GM12878 (cell line): ENCODE data around the gene TMEM50B. TPM values are rescaled to one million over a fixed set of nuclear protein-coding genes. Genes with fewer than 3 reads are reported as not detected.

Experiments used
- HSF1 ChIP-seq: fragments of 150-350 bp; IDR thresholded peaks from 2 replicates; pipeline ENCODE4 v1.6.1; 2014; ENCODE audit warnings: mild to moderate bottlenecking, low read depth, low read length
- NFYB ChIP-seq: IDR thresholded peaks from 2 replicates; pipeline ENCODE4 v1.6.1; 2011; ENCODE audit warnings: low read depth, mild to moderate bottlenecking, low read length, improper control_type of control experiment, moderate library complexity; ENCODE audit not compliant: insufficient read depth
- POLR2AphosphoS2 ChIP-seq: IDR thresholded peaks from 2 replicates; pipeline ENCODE4 v1.6.1; 2011; ENCODE audit warnings: low read depth, mild to moderate bottlenecking, low read length, improper control_type of control experiment, moderate library complexity
- RB1 ChIP-seq: fragments of 450-650 bp; formaldehyde crosslinking; IDR thresholded peaks from 2 replicates; pipeline ENCODE4 v1.6.1; 2017; ENCODE audit warnings: mild to moderate bottlenecking, borderline replicate concordance
- RFX5 ChIP-seq: IDR thresholded peaks from 2 replicates; pipeline ENCODE4 v1.6.1; 2011; ENCODE audit warnings: low read depth, low read length, improper control_type of control experiment
- SP1 ChIP-seq: IDR thresholded peaks from one replicate; pipeline ENCODE4 v1.6.1; 2011; ENCODE audit warnings: low read depth, low read length
- STAT1 ChIP-seq: fragments of 450-650 bp; conservative IDR thresholded peaks from 2 replicates; pipeline ENCODE4 v1.6.1; 2014; ENCODE audit warnings: antibody characterized with exemption, mild to moderate bottlenecking
- ZBTB11 ChIP-seq: fragments of 450-650 bp; formaldehyde crosslinking; IDR thresholded peaks from 2 replicates; pipeline ENCODE4 v1.5.0; 2022; ENCODE audit warnings: mild to moderate bottlenecking, missing genetic modification characterization
- polyA plus RNA-seq, 11 experiments: library from polyadenylated mRNA; depleted of rRNA in 4 of 11; unstranded in 6 of 11; stranded (reverse) in 5 of 11; fragments of >200 nt; fragmentation: Nextera tagmentation in 4 of 11; fragmentation: Illumina TruSeq in 1 of 11; extraction: Ambion mirVana in 4 of 11; extraction: Trizol in 1 of 11; gene quantifications; 1 replicate in 1 of 11; 2 replicates in 10 of 11; pipeline versions ENCODE4 v1.2.1 to v1.2.3, GENCODE V29; 2011 to 2016; ENCODE audit warnings: inconsistent platforms in 2 of 11, missing spikeins in 2 of 11, low read depth in 1 of 11
- total RNA-seq, 4 experiments: library from RNA; depleted of rRNA in 3 of 4; stranded (reverse); fragments of >200 nt in 3 of 4; fragmentation: Illumina TruSeq in 1 of 4; extraction: Trizol in 1 of 4; gene quantifications; 2 replicates each; pipeline versions ENCODE4 v1.2.1 to v1.2.3, GENCODE V29; 2013 to 2021
- TF ChIP-seq, protein P1 (sequence below): fragments of 450-650 bp; IDR thresholded peaks from 2 replicates; pipeline ENCODE4 v1.6.1; 2016; ENCODE audit warnings: mild to moderate bottlenecking
- TF ChIP-seq, protein P2 (sequence below): fragments of 450-650 bp; IDR thresholded peaks from 2 replicates; pipeline ENCODE4 v1.6.1; 2017; ENCODE audit warnings: mild to moderate bottlenecking
- TF ChIP-seq, protein P3 (sequence below): IDR thresholded peaks from 2 replicates; pipeline ENCODE4 v1.6.1; 2012; ENCODE audit warnings: mild to moderate bottlenecking, low read depth, low read length
- TF ChIP-seq, protein P4 (sequence below): fragments of 450-650 bp; IDR thresholded peaks from 2 replicates; pipeline ENCODE4 v1.6.1; 2017; ENCODE audit warnings: borderline replicate concordance

Gene TMEM50B
- total and polyA plus RNA-seq, 10 of the 15 experiments (the other 5 are each of a cell fraction or from before 2014, with no cell fraction given): 12.1 to 42.1 (median 18.2) TPM

GRCh38 chr21:33479679-33480480, at the start of gene TMEM50B (continued):
- TF ChIP-seq, protein P1, sequence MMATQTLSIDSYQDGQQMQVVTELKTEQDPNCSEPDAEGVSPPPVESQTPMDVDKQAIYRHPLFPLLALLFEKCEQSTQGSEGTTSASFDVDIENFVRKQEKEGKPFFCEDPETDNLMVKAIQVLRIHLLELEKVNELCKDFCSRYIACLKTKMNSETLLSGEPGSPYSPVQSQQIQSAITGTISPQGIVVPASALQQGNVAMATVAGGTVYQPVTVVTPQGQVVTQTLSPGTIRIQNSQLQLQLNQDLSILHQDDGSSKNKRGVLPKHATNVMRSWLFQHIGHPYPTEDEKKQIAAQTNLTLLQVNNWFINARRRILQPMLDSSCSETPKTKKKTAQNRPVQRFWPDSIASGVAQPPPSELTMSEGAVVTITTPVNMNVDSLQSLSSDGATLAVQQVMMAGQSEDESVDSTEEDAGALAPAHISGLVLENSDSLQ: peak; percentile 47; the same call in 1 of the 2 replicates
- TF ChIP-seq NFYB: peak; percentile 71; the same call in 1 of the 2 replicates
- TF ChIP-seq HSF1: no peak
- 0 out of 2 replicates have a peak, but pooled peaks have one; percentile 47 for TF ChIP-seq RFX5
- no peak for TF ChIP-seq RB1
- TF ChIP-seq ZBTB11 (CRISPR knock-in tag): peak; percentile 66
- TF ChIP-seq SP1: peak; percentile 45
- TF ChIP-seq POLR2AphosphoS2: no peak
- TF ChIP-seq STAT1: no peak
- TF ChIP-seq, protein P2, sequence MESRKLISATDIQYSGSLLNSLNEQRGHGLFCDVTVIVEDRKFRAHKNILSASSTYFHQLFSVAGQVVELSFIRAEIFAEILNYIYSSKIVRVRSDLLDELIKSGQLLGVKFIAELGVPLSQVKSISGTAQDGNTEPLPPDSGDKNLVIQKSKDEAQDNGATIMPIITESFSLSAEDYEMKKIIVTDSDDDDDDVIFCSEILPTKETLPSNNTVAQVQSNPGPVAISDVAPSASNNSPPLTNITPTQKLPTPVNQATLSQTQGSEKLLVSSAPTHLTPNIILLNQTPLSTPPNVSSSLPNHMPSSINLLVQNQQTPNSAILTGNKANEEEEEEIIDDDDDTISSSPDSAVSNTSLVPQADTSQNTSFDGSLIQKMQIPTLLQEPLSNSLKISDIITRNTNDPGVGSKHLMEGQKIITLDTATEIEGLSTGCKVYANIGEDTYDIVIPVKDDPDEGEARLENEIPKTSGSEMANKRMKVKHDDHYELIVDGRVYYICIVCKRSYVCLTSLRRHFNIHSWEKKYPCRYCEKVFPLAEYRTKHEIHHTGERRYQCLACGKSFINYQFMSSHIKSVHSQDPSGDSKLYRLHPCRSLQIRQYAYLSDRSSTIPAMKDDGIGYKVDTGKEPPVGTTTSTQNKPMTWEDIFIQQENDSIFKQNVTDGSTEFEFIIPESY: no peak
- TF ChIP-seq, protein P3, sequence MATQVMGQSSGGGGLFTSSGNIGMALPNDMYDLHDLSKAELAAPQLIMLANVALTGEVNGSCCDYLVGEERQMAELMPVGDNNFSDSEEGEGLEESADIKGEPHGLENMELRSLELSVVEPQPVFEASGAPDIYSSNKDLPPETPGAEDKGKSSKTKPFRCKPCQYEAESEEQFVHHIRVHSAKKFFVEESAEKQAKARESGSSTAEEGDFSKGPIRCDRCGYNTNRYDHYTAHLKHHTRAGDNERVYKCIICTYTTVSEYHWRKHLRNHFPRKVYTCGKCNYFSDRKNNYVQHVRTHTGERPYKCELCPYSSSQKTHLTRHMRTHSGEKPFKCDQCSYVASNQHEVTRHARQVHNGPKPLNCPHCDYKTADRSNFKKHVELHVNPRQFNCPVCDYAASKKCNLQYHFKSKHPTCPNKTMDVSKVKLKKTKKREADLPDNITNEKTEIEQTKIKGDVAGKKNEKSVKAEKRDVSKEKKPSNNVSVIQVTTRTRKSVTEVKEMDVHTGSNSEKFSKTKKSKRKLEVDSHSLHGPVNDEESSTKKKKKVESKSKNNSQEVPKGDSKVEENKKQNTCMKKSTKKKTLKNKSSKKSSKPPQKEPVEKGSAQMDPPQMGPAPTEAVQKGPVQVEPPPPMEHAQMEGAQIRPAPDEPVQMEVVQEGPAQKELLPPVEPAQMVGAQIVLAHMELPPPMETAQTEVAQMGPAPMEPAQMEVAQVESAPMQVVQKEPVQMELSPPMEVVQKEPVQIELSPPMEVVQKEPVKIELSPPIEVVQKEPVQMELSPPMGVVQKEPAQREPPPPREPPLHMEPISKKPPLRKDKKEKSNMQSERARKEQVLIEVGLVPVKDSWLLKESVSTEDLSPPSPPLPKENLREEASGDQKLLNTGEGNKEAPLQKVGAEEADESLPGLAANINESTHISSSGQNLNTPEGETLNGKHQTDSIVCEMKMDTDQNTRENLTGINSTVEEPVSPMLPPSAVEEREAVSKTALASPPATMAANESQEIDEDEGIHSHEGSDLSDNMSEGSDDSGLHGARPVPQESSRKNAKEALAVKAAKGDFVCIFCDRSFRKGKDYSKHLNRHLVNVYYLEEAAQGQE: no peak
- TF ChIP-seq, protein P4, sequence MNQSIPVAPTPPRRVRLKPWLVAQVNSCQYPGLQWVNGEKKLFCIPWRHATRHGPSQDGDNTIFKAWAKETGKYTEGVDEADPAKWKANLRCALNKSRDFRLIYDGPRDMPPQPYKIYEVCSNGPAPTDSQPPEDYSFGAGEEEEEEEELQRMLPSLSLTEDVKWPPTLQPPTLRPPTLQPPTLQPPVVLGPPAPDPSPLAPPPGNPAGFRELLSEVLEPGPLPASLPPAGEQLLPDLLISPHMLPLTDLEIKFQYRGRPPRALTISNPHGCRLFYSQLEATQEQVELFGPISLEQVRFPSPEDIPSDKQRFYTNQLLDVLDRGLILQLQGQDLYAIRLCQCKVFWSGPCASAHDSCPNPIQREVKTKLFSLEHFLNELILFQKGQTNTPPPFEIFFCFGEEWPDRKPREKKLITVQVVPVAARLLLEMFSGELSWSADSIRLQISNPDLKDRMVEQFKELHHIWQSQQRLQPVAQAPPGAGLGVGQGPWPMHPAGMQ: no peak
